ENCODE measurements around the gene GSTK1. TPM values are rescaled to one million over a fixed set of nuclear protein-coding genes. Genes with fewer than 3 reads are reported as not detected.
A peak's percentile ranks its signal among the peaks of the same experiment; 100 is the strongest.

GSTK1 gene
- total and polyA plus RNA-seq, 10 of the 15 experiments (the other 5 are each of a cell fraction or from before 2014, with no cell fraction given): 76.2 to 166 (median 127) TPM

DNA sequence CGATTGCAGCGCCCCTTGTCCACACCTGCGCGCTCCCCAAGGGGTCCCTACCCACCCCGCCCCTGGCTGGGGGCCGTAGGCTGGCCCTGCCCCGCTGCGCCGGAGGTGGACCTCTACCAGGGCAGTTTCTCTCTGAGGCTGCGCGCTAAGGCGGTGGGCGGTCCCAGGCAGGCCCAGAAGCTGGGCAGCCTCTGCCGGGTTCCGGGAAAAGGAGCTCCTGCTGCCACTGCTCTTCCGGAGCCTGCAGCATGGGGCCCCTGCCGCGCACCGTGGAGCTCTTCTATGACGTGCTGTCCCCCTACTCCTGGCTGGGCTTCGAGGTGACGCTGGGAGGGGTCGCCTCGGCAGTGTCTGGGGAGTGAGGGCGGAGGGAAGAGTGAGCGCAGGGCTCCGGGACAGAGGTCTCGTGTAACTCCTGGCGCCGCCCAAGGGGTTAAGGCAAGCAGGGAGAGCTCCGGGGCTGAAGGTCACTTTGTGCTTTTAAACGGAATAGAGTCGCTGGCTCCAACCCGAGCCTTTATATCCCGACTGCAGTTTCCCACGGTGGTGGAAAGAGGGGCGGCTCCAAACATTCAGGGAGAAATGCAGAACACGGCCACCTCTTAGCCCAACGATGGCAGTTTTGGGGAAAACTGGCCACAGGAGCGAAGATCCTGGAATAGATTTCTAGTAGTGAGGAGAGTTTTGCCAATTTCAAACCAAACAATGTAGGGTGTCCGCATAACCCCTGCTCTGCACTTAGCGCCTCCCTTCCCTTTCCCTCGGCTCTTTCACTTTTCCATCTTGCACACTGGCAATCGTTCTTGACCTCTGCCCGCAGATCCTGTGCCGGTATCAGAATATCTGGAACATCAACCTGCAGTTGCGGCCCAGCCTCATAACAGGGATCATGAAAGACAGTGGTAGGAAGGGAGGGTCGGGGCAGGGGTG is at the start of gene GSTK1 (continued):
- TF ChIP-seq RB1 (IDR thresholded peaks at IDR 0.05; ENCODE audit: borderline replicate concordance) (0 out of 2 replicates have a peak, but pooled peaks have one; percentile 41), RAD51 (IDR thresholded peaks at IDR 0.05) (no peak), GATAD2B (conservative IDR thresholded peaks at IDR 0.05; ENCODE audit: low read depth) (peak; percentile 88; the same call in 1 of the 2 replicates), ZNF384 (IDR thresholded peaks at IDR 0.05; ENCODE audit: borderline replicate concordance, low read depth, low read length) (no peak), EED (IDR thresholded peaks at IDR 0.05; ENCODE audit: low read depth) (peak; percentile 60; the same call in 1 of the 2 replicates), KDM1A (IDR thresholded peaks at IDR 0.05; ENCODE audit: borderline replicate concordance) (no peak), SIN3A (IDR thresholded peaks at IDR 0.05; ENCODE audit: low read depth, low read length) (peak; percentile 55; the same call in 1 of the 2 replicates), LARP7 (IDR thresholded peaks at IDR 0.05) (peak; percentile 81), PAX5 (IDR thresholded peaks at IDR 0.05; ENCODE audit: borderline replicate concordance, low read depth, low read length) (no peak), WRNIP1 (IDR thresholded peaks at IDR 0.05; ENCODE audit: borderline replicate concordance, low read depth, low read length) (no peak), MYB (IDR thresholded peaks at IDR 0.05; ENCODE audit: borderline replicate concordance, low read depth, low read length) (no peak), BHLHE40 (IDR thresholded peaks at IDR 0.05; ENCODE audit: borderline replicate concordance in 1 of 2, low read depth in 2 of 2, low read length in 1 of 2) (peak; percentile 5 to 65; a peak in 2 of 4 replicates)
- TF ChIP-seq, protein P1, sequence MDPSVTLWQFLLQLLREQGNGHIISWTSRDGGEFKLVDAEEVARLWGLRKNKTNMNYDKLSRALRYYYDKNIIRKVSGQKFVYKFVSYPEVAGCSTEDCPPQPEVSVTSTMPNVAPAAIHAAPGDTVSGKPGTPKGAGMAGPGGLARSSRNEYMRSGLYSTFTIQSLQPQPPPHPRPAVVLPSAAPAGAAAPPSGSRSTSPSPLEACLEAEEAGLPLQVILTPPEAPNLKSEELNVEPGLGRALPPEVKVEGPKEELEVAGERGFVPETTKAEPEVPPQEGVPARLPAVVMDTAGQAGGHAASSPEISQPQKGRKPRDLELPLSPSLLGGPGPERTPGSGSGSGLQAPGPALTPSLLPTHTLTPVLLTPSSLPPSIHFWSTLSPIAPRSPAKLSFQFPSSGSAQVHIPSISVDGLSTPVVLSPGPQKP (IDR thresholded peaks at IDR 0.05; ENCODE audit: low read depth, low read length): peak; percentile 39; the same call in 1 of the 2 replicates
- TF ChIP-seq, protein P2, sequence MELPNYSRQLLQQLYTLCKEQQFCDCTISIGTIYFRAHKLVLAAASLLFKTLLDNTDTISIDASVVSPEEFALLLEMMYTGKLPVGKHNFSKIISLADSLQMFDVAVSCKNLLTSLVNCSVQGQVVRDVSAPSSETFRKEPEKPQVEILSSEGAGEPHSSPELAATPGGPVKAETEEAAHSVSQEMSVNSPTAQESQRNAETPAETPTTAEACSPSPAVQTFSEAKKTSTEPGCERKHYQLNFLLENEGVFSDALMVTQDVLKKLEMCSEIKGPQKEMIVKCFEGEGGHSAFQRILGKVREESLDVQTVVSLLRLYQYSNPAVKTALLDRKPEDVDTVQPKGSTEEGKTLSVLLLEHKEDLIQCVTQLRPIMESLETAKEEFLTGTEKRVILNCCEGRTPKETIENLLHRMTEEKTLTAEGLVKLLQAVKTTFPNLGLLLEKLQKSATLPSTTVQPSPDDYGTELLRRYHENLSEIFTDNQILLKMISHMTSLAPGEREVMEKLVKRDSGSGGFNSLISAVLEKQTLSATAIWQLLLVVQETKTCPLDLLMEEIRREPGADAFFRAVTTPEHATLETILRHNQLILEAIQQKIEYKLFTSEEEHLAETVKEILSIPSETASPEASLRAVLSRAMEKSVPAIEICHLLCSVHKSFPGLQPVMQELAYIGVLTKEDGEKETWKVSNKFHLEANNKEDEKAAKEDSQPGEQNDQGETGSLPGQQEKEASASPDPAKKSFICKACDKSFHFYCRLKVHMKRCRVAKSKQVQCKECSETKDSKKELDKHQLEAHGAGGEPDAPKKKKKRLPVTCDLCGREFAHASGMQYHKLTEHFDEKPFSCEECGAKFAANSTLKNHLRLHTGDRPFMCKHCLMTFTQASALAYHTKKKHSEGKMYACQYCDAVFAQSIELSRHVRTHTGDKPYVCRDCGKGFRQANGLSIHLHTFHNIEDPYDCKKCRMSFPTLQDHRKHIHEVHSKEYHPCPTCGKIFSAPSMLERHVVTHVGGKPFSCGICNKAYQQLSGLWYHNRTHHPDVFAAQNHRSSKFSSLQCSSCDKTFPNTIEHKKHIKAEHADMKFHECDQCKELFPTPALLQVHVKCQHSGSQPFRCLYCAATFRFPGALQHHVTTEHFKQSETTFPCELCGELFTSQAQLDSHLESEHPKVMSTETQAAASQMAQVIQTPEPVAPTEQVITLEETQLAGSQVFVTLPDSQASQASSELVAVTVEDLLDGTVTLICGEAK (IDR thresholded peaks at IDR 0.05; ENCODE audit: borderline replicate concordance): peak; percentile 35; the same call in 1 of the 2 replicates
- TF ChIP-seq, protein P3, sequence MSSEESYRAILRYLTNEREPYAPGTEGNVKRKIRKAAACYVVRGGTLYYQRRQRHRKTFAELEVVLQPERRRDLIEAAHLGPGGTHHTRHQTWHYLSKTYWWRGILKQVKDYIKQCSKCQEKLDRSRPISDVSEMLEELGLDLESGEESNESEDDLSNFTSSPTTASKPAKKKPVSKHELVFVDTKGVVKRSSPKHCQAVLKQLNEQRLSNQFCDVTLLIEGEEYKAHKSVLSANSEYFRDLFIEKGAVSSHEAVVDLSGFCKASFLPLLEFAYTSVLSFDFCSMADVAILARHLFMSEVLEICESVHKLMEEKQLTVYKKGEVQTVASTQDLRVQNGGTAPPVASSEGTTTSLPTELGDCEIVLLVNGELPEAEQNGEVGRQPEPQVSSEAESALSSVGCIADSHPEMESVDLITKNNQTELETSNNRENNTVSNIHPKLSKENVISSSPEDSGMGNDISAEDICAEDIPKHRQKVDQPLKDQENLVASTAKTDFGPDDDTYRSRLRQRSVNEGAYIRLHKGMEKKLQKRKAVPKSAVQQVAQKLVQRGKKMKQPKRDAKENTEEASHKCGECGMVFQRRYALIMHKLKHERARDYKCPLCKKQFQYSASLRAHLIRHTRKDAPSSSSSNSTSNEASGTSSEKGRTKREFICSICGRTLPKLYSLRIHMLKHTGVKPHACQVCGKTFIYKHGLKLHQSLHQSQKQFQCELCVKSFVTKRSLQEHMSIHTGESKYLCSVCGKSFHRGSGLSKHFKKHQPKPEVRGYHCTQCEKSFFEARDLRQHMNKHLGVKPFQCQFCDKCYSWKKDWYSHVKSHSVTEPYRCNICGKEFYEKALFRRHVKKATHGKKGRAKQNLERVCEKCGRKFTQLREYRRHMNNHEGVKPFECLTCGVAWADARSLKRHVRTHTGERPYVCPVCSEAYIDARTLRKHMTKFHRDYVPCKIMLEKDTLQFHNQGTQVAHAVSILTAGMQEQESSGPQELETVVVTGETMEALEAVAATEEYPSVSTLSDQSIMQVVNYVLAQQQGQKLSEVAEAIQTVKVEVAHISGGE (CRISPR knock-in tag; IDR thresholded peaks at IDR 0.05): no peak
- TF ChIP-seq, protein P4, sequence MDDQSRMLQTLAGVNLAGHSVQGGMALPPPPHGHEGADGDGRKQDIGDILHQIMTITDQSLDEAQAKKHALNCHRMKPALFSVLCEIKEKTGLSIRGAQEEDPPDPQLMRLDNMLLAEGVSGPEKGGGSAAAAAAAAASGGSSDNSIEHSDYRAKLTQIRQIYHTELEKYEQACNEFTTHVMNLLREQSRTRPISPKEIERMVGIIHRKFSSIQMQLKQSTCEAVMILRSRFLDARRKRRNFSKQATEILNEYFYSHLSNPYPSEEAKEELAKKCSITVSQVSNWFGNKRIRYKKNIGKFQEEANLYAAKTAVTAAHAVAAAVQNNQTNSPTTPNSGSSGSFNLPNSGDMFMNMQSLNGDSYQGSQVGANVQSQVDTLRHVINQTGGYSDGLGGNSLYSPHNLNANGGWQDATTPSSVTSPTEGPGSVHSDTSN (IDR thresholded peaks at IDR 0.05; ENCODE audit: insufficient replicate concordance, low read depth, low read length): no peak
